Stimulated activated naive CD8-positive, alpha-beta T cell treated with anti-CD3 and anti-CD28 coated beads, Interleukin-15, amount 100 ng/mL, for 72 hours (primary cell): ENCODE data around the gene NUAK2.
A peak's percentile ranks its signal among the peaks of the same experiment; 100 is the strongest.

Source experiments
- ATAC-seq: fragments of 150-1000 bp; cut with Tn5 transposase; 2 replicates; pipeline ENCODE4 v1.10.0; 2021; ENCODE audit warnings: mild to moderate bottlenecking, moderate library complexity
- DNase-seq, 2 donors: peaks; one replicate each; pipeline ENCODE4 v3.0.0; 2021 to 2022
- H3K27ac Mint-ChIP-seq, 2 donors: one replicate each; pipeline ENCODE4 v1.8.0; 2022; ENCODE audit warnings: mild to moderate bottlenecking in 2 of 2, mixed read lengths in 2 of 2, moderate library complexity in 2 of 2
- H3K27me3 Mint-ChIP-seq: one replicate; pipeline ENCODE4 v1.8.0; 2022; ENCODE audit warnings: mixed read lengths
- H3K4me1 Mint-ChIP-seq: one replicate; pipeline ENCODE4 v1.8.0; 2022; ENCODE audit warnings: mild to moderate bottlenecking, mixed read lengths
- H3K4me3 Mint-ChIP-seq, 2 donors: one replicate each; pipeline ENCODE4 v1.8.0; 2022; ENCODE audit warnings: mild to moderate bottlenecking in 2 of 2, mixed read lengths in 2 of 2, moderate library complexity in 1 of 2
- H3K9me3 Mint-ChIP-seq, 2 donors: one replicate each; pipeline ENCODE4 v1.8.0; 2022; ENCODE audit warnings: mixed read lengths in 2 of 2

NUAK2 gene

DNA sequence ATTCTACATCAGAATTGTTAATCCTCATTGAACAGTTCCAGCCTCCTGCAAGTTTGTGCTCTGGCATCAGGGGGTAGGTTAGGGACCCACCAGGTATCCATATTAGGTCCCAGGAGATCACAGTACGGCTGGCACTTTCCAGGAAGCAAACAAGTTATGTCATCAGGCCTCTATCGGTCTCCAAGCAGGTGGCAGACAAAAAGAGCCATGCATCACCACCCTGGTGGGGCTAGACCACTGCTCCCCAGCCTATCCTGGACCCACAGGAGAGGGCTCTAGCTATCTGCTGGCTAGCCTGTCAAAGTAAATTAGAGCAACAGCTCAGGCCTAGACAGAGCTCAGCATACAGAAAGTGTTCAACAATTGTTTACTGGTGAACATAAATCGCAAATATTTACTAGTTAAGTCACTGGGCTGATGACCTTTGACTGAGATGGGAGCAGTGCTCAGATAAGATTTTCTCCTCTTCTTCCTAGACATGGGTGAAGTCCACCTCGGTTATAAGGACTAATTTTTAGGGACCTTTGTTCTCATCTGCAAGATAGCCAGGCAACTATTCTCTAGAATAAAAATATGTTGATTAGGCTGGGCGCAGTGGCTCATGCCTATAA lies 6.4 kb downstream of the NUAK2 start:
- DNase-seq, result peak in 1 of 2 donors; percentile 31
- Mint-ChIP-seq H3K4me3 (peak overlapping the region; percentile 85 to 91), H3K27ac (peak overlapping the region; percentile 42 to 64), H3K4me1 (peaks cover 100% of the 10 kb centered on the region), H3K27me3 (no peaks in the 10 kb centered on the region), H3K9me3 (no peaks in the 10 kb centered on the region)
- no peak for ATAC-seq

DNA sequence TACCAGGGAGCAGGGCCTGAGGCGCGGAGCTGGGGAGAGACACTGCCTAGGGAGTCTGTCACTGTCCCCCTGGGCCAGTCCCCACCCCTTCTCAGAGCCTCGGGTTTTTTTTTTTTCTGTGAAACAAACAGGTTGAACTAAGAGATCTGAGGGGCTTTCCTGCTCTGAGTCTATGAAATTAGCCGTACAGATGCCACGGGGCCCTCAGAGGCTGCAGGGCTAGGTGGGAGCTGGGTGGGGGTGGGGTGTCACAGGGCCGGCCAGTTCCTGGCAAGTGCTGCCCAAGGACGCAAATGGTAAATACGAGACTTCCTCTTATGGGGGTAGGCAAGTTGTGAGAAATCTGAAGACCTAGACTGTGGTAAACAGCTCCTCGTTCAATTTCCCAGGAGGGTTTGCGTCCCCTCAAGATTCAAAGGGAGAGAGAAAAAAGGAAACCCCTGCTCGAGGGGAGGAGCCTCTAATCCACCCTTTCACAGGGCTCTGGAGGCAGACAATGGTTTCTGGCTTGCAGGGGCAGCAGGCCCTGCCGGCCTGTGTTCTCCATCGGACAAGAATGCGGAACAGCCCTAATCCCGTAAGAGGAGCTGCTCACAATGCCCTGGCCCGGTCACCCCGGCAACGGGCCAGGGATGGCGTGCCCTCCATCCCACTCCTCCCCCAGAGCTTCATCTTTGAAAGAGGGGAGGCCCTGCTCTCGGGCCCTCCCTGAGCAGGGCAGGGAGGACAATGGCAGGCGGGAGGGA lies 7.8 kb downstream of the NUAK2 start:
- H3K27me3 Mint-ChIP-seq, result no peaks in the 10 kb centered on the region
- peak overlapping the region; percentile 85 to 91 for H3K4me3 Mint-ChIP-seq
- peak overlapping the region; percentile 97 to 98 for H3K27ac Mint-ChIP-seq
- ATAC-seq (peak; percentile 94), DNase-seq (peak; percentile 73 to 86)
- H3K4me1 Mint-ChIP-seq, result peaks cover 95% of the 10 kb centered on the region
- H3K9me3 Mint-ChIP-seq, result no peaks in the 10 kb centered on the region

DNA sequence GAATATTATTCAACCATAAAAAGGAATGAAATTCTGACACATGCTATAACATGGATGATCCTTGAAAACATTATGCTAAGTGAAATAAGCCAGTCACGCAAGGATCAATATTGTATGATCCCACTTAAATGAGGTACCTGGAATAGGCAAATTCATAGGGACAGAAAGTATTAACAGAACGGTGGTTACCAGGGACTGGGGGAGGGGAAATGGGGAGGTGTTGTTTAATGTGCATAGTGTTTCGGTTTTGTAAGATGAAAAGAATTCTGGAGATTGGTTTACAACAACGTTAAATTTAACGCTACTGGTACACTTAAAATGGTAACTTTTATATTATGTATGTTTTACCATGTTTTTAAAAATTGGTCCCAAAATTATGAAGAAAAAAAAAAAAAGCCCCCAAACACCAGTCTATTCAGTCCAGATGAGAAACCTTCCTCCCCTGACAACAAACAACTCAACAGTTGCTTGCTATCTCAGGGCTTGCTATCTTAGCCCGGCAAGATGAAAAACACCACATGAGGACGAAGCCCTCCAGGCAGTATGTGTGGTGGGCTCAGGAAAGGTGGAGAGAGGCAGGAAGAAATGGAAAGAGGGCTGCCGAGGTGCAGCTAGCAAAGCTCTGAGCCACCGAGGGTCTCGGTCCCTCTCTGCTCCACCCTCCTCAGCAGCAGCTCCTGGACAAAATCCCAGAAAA lies 8.5 kb downstream of the NUAK2 start:
- Mint-ChIP-seq H3K4me1 (peaks cover 87% of the 10 kb centered on the region), H3K4me3 (peak overlapping the region; percentile 85 to 91), H3K27me3 (no peaks in the 10 kb centered on the region), H3K27ac (peak overlapping the region; percentile 97 to 98), H3K9me3 (no peaks in the 10 kb centered on the region)
- DNase-seq (no peak), ATAC-seq (no peak)

DNA sequence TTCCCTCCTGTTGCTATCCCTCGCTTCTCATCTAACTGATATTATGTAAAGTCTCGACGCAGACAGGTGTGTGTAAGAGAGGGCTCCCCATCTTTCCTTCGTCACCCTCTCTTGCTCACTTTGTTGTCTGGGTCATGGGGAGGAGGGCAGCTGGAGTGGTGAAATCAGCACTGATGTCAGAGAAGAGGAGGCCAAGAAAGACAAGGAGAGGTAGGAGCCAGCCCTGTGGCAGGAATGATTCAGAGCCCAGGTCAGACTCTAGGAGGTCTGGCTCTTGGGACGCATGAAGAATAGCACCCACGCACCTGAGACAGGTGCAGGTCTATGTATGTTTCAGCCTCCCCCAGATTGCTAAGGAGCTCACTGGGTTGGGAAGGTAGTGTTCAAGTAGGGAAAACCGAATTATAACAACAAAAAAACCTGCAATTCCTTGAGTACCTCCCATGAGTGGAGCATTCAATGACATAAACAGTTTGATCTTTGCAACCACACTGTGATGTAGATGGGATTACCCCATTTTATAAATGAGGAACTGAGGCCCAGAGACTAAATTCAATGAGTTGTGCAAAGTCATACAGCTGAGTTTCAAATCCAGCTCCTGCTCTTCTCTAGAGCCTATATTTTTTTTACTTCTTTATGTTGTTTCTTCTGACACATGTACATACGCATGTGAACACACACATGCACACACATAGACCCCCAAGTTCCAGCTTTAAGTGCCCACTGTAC lies 10.4 kb downstream of the NUAK2 start:
- no peak for ATAC-seq
- H3K9me3 Mint-ChIP-seq, result no peaks in the 10 kb centered on the region
- H3K27me3 Mint-ChIP-seq, result no peaks in the 10 kb centered on the region
- peak overlapping the region; percentile 44 to 83 for H3K27ac Mint-ChIP-seq
- peak overlapping the region in 1 of 2 donors; percentile 13 for H3K4me3 Mint-ChIP-seq
- H3K4me1 Mint-ChIP-seq, result peaks cover 82% of the 10 kb centered on the region
- DNase-seq, result no peak

DNA sequence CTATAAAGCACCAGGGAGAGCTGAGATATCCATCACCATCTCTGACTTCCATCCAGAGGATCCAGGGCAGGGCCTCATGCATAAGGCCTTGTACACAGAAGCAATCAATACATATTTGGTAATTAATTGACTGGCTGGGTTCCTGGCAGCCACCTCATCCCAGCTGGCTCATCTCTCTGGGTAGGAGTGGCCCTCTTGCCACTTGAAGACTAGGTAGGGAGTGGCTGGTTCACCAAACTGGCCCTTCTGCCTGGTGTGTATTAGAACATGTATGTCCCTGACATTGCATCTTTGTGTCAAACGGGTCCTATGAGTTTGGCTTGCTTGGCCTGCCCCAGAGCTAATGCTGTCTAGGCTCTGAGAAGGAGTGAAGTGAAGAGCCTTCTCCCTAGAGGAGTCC lies 11.8 kb downstream of the NUAK2 start:
- ATAC-seq, result no peak
- peaks cover 80% of the 10 kb centered on the region for H3K4me1 Mint-ChIP-seq
- no peak for DNase-seq
- no peak overlapping the region for H3K27ac Mint-ChIP-seq
- no peaks in the 10 kb centered on the region for H3K9me3 Mint-ChIP-seq
- H3K27me3 Mint-ChIP-seq, result no peaks in the 10 kb centered on the region
- H3K4me3 Mint-ChIP-seq, result no peak overlapping the region

DNA sequence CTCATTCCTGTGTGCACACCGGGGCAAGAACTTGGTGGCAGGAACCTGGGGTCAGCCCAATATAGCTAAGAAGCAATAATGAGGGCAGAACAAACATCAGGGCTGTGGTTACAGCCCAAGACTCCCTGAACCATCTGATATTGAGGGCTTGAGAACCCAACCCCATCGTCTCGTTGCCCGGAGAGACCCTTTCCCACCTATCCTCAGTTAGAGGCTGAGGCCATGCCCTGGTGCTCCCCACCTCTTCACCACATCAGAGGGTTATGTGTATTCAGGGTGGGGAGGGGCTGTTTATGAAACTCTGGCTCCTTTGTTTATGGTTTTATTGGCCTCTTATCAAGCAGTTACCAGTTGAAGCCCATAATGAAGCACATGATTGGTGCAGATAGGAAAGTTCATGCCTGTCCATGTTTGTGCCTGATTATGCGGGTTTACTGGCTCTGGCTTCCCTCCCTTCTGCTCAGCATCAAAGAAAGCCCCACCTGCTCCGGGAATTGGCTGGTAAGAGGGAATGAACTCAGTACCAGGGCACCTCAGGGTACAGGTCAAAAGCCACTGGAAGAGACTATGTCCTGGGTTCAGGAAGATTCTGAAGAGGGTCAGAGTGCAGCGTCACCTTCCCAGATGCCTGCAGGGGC lies 14.5 kb downstream of the NUAK2 start:
- Mint-ChIP-seq H3K4me3 (no peak overlapping the region), H3K9me3 (no peaks in the 10 kb centered on the region), H3K27me3 (no peaks in the 10 kb centered on the region), H3K4me1 (peaks cover 68% of the 10 kb centered on the region), H3K27ac (no peak overlapping the region)
- DNase-seq (no peak), ATAC-seq (no peak)

DNA sequence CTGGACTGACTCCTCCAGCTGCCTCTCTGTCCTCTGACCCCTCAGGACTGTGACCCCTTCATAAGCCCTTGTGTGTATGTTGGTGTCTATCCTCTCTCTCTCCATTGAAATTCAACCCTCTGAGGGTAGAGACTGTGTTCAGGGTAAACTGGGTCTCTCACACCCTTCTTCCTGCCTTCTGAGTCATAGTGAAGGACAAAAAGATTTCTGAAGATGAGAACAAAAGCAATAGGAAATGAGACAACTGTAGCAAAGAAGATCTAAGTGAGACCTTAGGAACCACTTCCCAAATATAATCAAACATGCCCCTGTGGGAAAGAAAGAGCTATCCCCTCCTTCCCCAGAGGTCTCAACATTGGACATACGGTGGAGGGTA lies 16.9 kb downstream of the NUAK2 start:
- peaks cover 61% of the 10 kb centered on the region for H3K4me1 Mint-ChIP-seq
- DNase-seq (no peak), ATAC-seq (peak; percentile 49)
- H3K4me3 Mint-ChIP-seq, result no peak overlapping the region
- H3K9me3 Mint-ChIP-seq, result no peaks in the 10 kb centered on the region
- peak overlapping the region in 1 of 2 donors; percentile 2 for H3K27ac Mint-ChIP-seq
- H3K27me3 Mint-ChIP-seq, result no peaks in the 10 kb centered on the region

DNA sequence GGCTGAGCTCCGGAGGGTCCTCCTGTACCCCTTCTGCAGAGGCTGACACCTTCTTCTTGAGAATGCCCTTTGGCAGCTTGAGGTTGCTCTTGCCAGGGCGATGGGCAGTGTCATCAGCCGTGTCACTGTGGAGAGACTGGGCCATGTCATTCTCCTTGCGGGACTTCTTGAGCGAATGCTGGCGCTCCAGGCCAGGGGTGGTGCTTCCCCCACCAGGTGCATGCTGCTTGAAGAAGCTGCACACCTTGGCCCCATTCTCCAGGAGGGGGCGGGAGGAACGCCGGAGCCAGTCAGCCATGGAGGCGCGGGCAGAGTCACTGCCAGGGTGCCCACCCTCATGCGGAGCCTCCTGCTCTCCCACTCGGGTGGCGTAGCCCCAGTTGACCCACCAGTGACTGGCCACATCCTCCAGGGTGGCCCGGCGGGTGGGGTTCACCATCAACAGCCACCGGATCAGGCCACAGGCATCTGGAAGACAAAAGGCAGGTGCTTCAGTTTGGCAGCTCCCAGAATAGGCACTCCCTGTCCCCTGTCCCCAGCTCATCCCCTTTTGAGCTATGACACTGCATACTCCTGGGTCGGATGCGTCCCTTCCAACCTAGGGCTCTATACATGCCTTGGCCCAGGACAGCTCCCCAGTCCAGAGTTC lies 17.4 kb downstream of the NUAK2 start:
- H3K9me3 Mint-ChIP-seq, result no peaks in the 10 kb centered on the region
- H3K4me1 Mint-ChIP-seq, result peaks cover 62% of the 10 kb centered on the region
- no peaks in the 10 kb centered on the region for H3K27me3 Mint-ChIP-seq
- ATAC-seq (peak; percentile 20), DNase-seq (no peak)
- H3K27ac Mint-ChIP-seq, result peak overlapping the region in 1 of 2 donors; percentile 2
- H3K4me3 Mint-ChIP-seq, result no peak overlapping the region

DNA sequence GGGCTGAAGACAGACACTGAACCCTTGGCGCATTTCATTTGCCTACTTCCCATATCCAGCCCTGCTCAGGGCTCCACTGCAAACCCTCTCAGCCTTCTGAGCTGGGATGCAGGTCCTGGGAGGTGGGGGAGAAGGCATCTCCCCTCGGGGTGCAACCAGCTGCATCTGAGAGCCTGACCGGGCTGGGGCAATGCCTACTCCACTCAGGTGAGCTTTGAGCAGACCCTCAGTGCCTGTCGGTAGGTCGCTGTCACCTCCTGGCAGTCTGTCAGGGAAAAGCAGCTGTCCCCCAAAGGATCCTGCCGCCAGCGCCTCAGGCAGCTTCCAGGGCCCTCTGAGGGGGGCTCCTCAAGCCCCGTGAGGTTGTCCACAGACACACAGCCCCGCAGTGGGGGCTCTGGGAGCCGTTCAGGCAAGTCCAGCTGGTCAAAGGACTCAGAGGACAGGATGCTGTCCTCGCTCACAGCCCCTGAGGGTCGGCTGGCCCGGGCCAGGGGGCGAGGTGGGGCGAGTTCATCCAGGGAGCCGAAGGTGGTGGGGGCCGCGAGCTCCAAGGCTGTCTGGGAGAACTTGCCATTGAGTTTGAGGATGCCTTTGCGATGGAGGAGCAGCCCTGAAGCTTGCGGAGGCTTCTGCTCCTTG lies 18.2 kb downstream of the NUAK2 start:
- Mint-ChIP-seq H3K9me3 (no peaks in the 10 kb centered on the region), H3K27me3 (no peaks in the 10 kb centered on the region), H3K4me1 (peaks cover 70% of the 10 kb centered on the region), H3K4me3 (no peak overlapping the region), H3K27ac (no peak overlapping the region)
- DNase-seq (no peak), ATAC-seq (no peak)

DNA sequence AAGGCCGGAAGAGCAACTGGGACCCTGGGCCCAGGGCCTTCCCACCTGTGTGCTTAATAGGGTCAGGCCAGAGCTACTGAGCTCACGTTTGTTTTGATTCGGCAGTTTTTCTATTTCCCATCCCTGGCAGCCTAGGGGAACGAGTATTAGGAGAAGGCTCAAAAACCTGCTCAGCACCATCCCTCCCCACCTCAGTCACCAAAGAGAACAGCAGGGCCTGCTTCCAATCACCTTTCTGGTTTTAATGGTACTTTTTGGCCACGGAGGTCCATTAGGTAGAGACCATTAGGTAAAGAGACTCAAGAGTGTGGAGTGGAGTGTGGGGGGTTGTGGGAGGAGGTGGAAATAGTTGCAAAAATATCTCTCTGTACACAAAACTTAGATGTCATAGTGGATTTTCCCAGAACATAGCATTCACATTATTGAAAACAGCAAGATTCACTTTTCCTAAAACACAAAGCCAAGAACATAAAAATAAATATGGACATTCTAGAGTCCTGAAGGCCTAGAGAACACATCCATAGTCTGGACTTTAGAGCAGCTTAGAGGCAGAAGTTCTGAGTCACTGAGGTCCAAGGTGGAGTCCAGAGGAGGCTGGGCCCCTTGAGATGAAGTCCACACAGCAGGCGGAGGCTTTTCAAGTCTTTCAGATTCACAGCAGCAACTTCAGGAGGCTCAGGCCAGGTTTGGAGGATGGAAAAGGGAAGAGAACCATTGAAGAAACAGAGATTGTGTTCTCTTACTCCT lies 19.5 kb downstream of the NUAK2 start:
- Mint-ChIP-seq H3K4me1 (peaks cover 79% of the 10 kb centered on the region), H3K4me3 (no peak overlapping the region), H3K27ac (peak overlapping the region; percentile 11 to 93), H3K9me3 (no peaks in the 10 kb centered on the region), H3K27me3 (no peaks in the 10 kb centered on the region)
- ATAC-seq (no peak), DNase-seq (no peak)

DNA sequence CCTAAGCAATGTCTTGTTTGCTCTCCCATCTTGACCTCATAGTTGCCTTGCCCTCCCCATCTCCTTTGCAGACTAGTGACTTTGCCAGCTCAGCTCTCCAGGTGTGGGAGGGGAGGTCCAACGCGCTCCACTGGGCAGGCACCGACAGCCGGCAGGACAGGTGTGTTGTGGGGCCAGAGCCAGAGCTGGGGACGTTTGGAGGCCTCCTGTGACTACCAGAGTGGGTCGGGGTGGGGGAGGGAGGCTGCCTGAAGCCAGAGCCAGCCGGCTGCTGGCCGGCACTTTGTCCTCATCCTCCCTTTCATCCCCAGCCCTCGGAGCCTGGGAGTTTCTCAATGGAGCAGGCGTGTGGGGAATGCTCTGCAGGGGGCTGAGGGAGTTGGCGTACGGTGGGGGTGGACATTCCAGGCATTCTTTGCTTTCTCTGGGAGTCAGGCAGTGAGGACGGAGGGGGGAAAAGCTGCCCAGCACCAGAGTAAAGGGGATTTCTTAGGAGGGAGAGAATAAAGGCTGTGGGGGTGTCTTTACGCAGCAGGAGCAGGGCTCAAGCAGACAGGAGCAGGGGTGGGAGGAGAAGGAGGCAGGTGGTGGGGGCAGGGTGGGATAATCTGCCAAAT lies 20.2 kb downstream of the NUAK2 start:
- DNase-seq, result no peak
- ATAC-seq, result no peak
- H3K27me3 Mint-ChIP-seq, result no peaks in the 10 kb centered on the region
- H3K9me3 Mint-ChIP-seq, result no peaks in the 10 kb centered on the region
- H3K4me3 Mint-ChIP-seq, result no peak overlapping the region
- no peak overlapping the region for H3K27ac Mint-ChIP-seq
- H3K4me1 Mint-ChIP-seq, result peaks cover 79% of the 10 kb centered on the region

DNA sequence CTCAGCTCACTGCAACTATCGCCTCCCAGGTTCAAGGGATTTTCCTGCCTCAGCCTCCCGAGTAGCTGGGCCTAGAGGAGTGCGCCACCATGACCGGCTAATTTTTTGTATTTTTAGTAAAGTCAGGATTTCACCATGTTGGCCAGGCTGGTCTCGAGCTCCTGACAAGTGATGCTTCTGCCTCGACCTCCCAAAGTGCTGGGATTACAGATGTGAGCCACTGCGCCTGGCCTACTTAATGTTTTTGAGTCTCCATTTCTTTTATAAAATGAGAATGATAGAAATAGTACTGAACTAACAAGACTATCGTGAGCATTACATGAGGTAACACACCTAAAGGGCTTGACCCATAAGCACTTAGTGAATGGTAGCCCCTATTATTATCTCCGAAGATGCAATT lies 21.4 kb downstream of the NUAK2 start:
- no peak for ATAC-seq
- Mint-ChIP-seq H3K4me3 (no peak overlapping the region), H3K9me3 (no peaks in the 10 kb centered on the region), H3K27ac (no peak overlapping the region), H3K27me3 (no peaks in the 10 kb centered on the region), H3K4me1 (peaks cover 82% of the 10 kb centered on the region)
- no peak for DNase-seq

DNA sequence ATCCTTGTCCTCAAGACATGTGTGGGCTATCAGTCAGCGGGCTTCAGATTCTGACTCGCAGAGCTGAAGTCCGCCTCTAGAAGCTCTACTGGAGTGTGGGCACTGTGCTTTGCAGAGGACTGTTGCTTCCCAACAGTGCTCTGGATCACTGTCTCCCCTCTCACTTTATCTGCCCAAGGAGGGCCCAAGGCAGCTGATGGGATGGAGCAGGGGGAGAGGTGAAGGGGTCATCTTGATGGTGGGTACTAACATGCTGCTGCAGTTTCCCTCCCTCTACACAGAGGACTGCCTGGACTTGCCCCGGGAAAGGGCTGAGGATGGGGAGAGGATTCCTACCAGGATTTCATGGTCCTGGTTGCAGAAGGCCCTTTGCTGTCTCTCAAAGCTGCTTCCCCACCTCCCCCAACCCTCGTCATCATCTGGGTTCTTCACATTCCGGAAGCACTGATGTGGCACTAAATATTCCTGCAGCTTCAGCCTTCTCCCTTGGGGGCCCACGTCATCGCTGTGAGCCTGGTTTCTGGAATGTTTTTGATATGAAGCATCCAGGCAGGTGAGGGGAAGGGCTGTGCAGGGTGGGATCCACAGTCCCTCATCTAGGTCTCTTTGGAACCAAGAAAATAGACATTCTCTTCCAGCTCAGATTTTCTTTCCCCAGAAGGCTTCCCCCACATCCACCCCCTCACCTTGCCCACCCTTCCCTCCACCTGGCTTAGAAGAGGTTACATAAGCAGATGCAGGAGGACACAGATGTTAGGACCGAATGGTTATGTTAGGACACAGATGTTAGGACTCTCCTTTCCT lies 23.2 kb downstream of the NUAK2 start:
- H3K27me3 Mint-ChIP-seq, result no peaks in the 10 kb centered on the region
- peak overlapping the region in 1 of 2 donors; percentile 79 for H3K27ac Mint-ChIP-seq
- H3K4me1 Mint-ChIP-seq, result peaks cover 85% of the 10 kb centered on the region
- no peak overlapping the region for H3K4me3 Mint-ChIP-seq
- H3K9me3 Mint-ChIP-seq, result no peaks in the 10 kb centered on the region
- DNase-seq (no peak), ATAC-seq (peak; percentile 41)
